ENCODE results near the gene TMCO4. TPM values are rescaled to one million over a fixed set of nuclear protein-coding genes. Genes with fewer than 3 reads are reported as not detected.

TMCO4 gene
- total RNA-seq, 4 donors from 2014 or later, result 22.5 to 26.2 (median 23.8) TPM

DNA sequence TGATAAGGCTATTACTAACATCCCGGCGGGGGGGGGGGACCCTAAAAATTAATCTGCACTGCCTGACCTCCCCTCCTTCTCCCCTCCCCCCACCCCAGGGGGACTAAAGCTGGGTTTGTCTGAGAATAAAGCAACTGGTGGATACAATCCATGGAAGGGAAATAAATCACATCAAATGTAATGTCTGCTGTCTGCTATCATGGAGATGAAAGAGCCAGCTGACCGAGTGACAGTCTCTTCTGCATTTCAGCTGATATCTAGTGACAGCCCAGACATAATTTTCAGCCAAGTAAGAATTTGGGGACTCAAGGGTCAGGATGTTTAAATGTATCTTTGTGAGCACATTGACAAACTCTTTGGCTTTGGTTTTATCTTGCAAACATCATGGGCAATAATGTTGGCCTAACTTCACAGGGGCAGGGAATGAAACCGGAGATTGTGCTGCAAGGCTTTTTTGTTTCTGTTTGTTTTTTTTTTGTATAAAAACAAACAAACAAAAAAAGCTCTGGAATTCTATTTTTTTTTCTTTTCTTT is 90.4 kb downstream of the TMCO4 start:
- TF ChIP-seq, protein P1, sequence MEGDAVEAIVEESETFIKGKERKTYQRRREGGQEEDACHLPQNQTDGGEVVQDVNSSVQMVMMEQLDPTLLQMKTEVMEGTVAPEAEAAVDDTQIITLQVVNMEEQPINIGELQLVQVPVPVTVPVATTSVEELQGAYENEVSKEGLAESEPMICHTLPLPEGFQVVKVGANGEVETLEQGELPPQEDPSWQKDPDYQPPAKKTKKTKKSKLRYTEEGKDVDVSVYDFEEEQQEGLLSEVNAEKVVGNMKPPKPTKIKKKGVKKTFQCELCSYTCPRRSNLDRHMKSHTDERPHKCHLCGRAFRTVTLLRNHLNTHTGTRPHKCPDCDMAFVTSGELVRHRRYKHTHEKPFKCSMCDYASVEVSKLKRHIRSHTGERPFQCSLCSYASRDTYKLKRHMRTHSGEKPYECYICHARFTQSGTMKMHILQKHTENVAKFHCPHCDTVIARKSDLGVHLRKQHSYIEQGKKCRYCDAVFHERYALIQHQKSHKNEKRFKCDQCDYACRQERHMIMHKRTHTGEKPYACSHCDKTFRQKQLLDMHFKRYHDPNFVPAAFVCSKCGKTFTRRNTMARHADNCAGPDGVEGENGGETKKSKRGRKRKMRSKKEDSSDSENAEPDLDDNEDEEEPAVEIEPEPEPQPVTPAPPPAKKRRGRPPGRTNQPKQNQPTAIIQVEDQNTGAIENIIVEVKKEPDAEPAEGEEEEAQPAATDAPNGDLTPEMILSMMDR (IDR thresholded peaks at IDR 0.05; ENCODE audit: low read depth), result no peak

DNA sequence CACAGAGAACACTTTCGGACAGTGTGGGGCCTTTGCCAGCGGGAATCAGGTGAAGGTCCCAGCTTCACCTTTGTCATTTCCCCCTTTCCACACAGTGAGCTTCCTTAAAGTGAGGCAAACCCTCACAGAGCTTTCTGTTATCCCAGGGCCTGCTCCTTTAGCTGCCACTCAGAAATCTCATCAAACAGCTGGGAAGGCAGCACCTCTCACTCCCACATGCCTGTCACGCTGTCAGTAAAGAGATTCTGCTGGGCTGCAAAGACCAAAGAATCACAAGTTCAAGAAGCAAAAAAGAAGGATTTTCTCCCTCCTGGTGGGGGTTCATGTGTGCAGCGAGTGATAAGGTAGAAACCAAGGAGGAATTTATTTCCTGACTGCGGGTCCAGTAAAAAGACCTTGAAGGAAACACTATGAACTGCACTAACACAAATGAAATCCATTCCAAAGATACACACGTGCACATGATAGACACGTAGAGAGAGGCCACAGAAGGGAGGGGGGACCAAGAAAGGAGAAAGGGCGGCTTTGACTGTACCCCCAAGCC is 91.1 kb downstream of the TMCO4 start:
- TF ChIP-seq, protein P1 (IDR thresholded peaks at IDR 0.05; ENCODE audit: low read depth), result no peak

DNA sequence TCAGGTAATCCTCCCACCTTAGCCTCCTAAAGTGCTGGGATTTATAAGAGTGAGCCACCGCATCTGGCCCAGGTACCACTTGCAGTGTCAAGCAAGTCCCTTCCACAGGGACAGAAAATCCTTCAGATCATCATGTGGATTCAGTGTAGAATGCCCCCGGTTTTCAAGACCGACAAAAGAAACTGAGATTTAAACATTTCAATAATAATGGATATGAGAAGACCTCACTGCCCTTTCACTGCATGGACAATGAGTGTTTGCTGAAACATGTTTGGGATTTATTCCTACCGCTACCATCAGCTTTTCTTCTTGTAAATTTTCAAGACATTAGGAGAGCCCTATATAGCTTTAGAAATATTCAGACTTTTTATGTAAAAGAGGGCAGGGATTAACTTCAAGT is 93.6 kb downstream of the TMCO4 start:
- TF ChIP-seq, protein P1 (IDR thresholded peaks at IDR 0.05; ENCODE audit: low read depth), result no peak

DNA sequence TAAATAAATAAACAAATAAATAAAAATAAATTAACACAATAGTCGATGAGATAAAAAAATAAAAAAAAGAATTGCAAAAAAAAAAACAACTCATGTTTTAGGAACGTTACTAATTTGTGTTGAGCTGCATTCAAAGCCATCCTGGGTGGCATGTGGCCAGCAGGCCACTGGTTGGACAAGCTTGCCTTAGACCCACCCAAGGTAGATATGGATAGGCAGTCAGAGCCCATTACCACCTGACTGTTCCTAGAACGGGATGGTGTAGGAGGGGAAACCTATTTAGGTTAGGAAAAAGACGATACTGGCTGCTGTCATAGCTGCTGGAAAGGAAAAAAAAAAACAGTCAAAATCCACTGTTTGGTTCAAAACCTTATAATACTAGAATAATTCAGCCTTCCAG is 94.3 kb downstream of the TMCO4 start:
- TF ChIP-seq, protein P1 (IDR thresholded peaks at IDR 0.05; ENCODE audit: low read depth), result no peak

DNA sequence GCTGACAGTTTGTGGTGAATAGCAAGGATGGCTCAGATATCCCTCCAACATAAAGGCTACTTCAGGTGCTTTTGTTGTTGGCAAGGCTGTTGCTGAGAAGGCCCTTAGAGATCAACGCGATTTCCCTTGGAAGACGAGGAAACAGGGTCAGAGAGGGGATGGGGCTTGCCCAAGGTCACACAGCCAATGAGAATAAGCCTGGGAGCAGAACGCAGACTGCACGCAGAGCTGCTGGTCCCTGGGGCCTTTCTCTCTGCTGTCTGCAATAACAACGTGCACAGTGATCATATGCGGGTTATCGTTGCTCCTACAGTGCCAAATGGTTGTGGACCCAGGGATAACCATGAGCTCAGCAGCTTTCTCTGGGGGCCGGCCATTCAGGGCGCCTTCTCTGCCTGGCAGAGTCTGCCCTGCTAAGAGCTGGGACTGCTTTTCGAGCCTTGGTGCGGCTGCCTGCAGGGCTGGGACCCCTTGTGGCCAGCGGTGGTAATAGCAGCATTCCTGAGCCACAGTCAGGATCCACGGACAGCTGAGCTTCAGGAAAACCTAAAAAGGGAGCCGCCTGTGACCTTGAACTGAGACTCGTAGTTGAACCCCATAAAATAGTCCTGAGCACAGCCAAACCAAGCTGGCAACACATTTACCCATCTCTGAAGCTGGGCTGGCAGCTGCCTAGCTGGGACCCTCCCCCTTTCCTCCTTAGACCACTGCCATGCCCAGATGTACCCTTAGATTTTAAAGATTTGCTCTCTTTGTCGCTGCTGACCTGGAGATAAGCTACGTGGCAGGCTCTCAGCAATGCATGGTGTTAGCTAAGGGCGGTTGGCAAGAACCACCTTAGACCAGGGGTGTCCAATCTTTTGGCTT is 95.2 kb downstream of the TMCO4 start:
- TF ChIP-seq, protein P1 (IDR thresholded peaks at IDR 0.05; ENCODE audit: low read depth), result no peak

DNA sequence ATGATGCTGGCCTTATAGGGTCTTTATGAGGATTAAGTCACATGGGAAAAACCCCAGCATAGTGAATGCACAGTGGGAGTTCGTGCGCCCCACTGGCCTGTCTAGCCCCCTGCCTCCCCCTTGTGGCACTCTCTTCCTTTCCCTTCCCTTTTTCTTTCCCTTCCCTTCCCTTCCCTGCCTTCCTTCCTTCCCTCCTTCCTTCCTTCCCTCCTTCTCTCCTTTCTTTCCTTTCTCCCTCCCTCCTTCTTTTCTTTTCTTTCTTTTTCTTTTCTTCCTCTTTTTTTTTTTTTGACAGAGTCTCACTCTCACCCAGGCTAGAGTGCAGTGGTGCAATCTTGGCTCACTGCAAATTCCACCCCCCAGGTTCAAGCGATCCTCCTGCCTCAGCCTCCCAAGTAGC is 96.4 kb downstream of the TMCO4 start:
- TF ChIP-seq, protein P1 (IDR thresholded peaks at IDR 0.05; ENCODE audit: low read depth), result no peak

DNA sequence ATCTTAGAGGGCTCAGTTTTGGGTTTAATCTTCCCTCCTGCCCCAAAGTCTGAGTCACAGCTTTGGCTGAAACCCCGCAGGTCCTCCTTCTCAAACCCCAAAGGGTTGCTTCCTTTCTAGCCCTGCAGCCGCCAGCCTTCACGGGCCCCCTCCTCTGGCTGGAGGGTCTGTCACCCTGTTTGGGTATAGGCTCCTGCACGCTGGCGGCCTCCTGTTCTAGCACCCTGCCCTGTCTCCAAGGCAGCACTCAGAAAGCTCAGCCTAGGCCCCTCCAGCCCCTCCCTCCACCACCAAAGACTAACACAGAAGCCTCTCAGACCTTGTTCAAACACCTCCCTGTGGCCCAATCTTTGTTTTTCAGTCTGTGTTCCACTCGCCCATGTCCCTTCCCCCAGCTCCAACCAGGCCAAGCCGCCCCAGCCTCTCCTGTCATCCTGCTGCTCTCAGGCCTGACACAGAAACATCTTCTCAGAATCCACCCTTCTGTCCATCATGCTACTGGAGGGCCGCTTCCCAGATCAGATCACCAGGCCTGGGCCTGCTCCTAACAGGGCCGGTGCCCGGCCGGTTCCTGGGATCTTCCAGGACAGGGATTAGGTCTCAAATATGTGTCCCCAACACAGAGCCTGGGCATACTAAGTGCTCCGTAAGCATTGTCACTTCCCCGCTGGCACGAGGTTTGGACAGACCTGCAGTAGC is 99.5 kb downstream of the TMCO4 start:
- TF ChIP-seq, protein P1 (IDR thresholded peaks at IDR 0.05; ENCODE audit: low read depth), result no peak

Data from subcutaneous adipose tissue (tissue), 4 donors.